K562 (cell line): ENCODE results near the gene KDM2B.

Source experiments
- CBX2 ChIP-seq: fragments of 200-600 bp; sonication (generic); IDR thresholded peaks from one replicate; pipeline ENCODE4 v1.6.1; 2012; ENCODE audit warnings: mild to moderate bottlenecking, low read length, inconsistent platforms; ENCODE audit not compliant: insufficient read depth, poor library complexity, severe bottlenecking
- CTCF ChIP-seq, 3 experiments: IDR thresholded peaks in 2 of 3; conservative IDR thresholded peaks in 1 of 3; 2 replicates each; pipeline ENCODE4 v1.5.1; 2011 to 2012; ENCODE audit warnings: low read length in 3 of 3, mild to moderate bottlenecking in 3 of 3, control low read depth in 2 of 3, improper control_type of control experiment in 1 of 3, inconsistent platforms in 1 of 3, low read depth in 1 of 3, mixed read lengths in 1 of 3, moderate library complexity in 1 of 3; ENCODE audit not compliant: insufficient read depth in 2 of 3
- E2F5 ChIP-seq: sonication (generic); formaldehyde crosslinking; IDR thresholded peaks from 2 replicates; pipeline ENCODE4 v1.8.0; 2022; ENCODE audit warnings: mild to moderate bottlenecking, missing genetic modification reagents
- EZH2 ChIP-seq: IDR thresholded peaks from 2 replicates; pipeline ENCODE4 v1.6.1; 2012; ENCODE audit warnings: low read depth, mild to moderate bottlenecking, inconsistent platforms, low read length, borderline replicate concordance
- MAFK ChIP-seq: IDR thresholded peaks from 2 replicates; pipeline ENCODE4 v1.6.1; 2011; ENCODE audit warnings: low read length, improper control_type of control experiment
- NFYB ChIP-seq: IDR thresholded peaks from 2 replicates; pipeline ENCODE4 v1.6.1; 2011; ENCODE audit warnings: mild to moderate bottlenecking, moderate library complexity; ENCODE audit not compliant: insufficient read length; ENCODE audit errors: extremely low read depth
- SIRT6 ChIP-seq: IDR thresholded peaks from one replicate; pipeline ENCODE4 v1.6.1; 2012; ENCODE audit warnings: low read depth, mild to moderate bottlenecking, control low read depth, inconsistent platforms, low read length, moderate library complexity
- STAG1 ChIP-seq: sonication (generic); formaldehyde crosslinking; IDR thresholded peaks from 2 replicates; pipeline ENCODE4 v1.5.0; 2020; ENCODE audit warnings: missing genetic modification reagents, borderline replicate concordance
- ZNF239 ChIP-seq: fragments of 250-450 bp; sonication (Bioruptor Pico); IDR thresholded peaks from 2 replicates; pipeline ENCODE4 v1.4.0; 2020; ENCODE audit warnings: mild to moderate bottlenecking

GRCh38 chr12:121536899-121537813 lies 43.7 kb downstream of the KDM2B start:
- TF ChIP-seq CTCF (IDR thresholded peaks at IDR 0.05 in 2 of 3, conservative IDR thresholded peaks at IDR 0.05 in 1 of 3; ENCODE audit: insufficient read depth in 2 of 3, low read depth in 1 of 3, low read length in 3 of 3) (no peak), E2F5 (CRISPR knock-in tag) (no peak), EZH2 (no peak), MAFK (no peak), NFYB (no peak), ZNF239 (CRISPR knock-in tag) (no peak), STAG1 (CRISPR knock-in tag) (no peak), CBX2 (no peak), SIRT6 (no peak)
